GM21528 (cell line): ENCODE measurements around the gene ZGRF1.
"Not testable (repeated sequence)": the region's sequence is repeated elsewhere in the genome, so short reads cannot be mapped to it uniquely, and the experiment has no call there.

Source experiments
- ATAC-seq: cut with Tn5 transposase; IDR thresholded peaks from one replicate; pipeline ENCODE4 v1.9.1; 2021; ENCODE audit warnings: mild to moderate bottlenecking, moderate library complexity; ENCODE audit not compliant: unreplicated experiment, low FRiP score

The ZGRF1 gene

DNA sequence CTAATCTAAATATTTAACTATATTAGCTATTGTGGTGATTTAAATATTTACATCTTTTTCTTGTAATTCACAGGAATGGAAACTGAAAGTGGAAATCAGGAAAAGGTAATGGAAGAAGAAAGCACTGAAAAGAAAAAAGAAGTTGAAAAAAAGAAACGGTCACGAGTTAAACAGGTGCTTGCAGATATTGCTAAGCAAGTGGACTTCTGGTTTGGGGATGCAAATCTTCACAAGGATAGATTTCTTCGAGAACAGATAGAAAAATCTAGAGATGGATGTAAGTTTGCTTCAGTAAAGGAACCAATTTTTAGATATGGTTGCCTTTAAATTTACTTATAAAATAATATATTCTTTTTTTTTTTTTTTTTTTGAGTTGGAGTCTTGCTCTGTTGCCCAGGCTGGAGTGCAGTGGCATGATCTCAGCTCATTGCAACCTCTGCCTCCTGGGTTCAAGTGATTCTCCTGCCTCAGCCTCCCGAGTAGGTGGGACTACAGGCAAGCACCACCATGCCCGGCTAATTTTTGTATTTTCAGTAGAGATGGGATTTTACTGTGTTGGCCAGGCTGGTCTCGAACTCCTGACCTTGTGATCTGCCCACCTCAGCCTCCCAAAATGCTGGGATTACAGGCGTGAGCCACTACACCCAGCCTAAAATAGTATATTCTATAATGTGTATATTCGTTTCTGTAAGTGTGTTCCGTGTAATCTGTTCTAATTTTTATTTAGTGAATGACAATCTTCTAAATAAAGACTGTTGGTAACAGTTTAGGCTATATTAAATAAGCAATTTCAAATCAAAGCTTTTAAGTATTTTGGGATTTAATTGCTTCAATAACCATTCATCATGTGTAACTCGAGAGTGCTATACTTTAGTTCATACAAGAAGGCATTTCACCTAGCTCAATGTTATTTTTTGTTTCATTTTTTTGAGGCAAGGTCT lies 8.2 kb upstream of the ZGRF1 start:
- ATAC-seq = not testable (repeated sequence)

DNA sequence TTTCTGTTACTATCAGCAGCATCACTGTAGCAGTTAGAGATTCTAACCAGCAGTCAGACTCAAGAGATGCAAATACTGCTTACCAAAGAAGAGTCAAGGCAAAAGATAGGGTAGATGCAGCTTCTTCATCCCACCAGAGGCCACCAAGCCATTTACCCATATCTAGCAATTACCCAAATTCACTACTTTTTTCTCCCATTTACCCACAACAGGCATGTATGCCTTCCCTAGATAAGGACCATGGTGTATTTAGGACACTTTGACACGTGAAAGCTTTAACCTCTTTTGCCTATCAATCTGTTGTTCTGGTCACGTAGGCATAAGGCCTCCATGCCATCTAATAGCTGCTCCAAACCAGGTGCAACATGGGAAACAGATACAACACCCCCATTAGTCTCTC lies 5.8 kb upstream of the ZGRF1 start:
- ATAC-seq = no peak

DNA sequence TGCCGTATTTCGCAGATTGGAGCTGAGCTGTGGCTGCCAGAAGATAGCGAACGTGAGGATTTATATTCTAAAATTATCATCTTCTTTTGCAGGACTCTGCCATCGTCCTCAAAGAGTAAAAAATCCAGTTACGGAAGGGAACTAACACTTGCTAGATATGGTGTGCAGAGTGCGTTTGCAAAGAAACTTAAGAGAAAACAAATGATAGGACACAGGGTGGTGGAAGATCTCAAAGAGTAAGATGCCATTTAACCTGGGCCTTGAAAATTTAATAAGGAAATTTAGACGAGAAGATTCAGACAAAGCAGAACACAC lies 800 bp upstream of the ZGRF1 start:
- ATAC-seq = no peak

DNA sequence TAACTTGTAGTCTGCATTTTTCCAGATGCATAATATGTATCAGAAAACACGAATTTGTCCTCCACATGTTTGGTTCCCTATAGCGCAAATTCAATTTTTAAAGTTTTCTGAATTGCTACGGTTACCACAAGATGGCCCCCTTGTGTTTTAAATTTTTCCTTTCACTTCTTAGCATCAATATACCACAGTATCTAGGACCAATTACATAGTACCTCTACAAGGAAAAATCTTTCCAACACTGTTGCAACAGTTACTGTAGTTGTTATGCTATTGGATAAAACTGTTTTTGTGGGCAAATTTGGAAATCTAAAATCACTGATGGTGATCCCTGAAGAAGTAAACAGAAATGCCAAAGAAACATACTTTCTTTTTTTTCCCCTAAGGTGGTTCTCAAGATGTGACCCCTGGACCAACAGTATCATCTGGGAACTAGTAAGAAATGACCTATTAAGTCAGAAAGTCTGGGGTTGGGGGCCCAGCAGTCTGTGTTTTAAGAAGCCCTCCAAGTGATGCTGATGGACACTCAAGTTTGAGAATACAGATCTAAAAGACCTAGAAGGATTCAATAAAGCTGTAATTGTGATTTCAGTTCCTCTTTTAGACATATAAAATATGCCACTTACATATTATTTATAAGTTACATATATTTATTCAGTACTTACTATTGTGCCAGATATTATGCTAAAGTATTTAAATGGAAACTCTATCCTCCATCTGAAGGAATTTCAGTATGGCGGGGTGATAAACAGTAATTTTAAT lies 3.1 kb downstream of the ZGRF1 start:
- no peak for ATAC-seq

DNA sequence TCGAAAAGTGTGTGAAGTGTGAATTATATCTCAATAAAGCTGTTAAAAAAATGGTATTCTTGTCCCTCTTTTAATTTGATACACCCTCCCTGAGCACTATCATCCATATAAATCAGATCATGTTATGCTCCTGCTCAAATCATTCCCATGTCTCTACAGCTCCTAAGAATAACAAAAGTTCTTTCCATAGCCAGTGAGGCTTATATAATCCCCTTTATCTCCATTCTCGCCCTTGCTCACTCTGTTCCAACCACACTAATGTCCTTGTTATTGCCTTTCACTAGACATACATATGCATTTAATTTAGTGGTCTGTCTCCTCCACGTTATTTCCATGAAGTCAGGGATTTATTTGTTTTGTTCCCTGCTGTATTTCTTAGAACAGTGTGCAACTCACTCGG lies 10.5 kb downstream of the ZGRF1 start:
- ATAC-seq = no peak

DNA sequence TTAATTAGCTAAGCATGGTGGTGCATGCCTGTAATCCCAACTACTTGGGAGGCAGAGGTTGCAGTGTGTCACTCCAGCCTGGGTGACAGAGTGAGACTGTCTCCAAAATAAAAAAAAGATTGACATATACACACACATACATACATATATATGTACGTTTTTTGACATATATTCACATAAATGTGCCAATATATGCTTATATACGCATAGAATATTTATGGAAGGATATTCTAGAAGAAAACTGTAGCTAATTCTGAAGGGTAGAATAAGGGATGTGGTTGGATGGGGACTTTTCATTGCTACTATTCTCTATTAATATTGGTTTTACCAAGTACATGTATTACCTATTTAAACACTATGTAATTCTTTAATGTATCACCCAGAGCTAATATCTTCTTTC lies 19.7 kb downstream of the ZGRF1 start:
- no peak for ATAC-seq

DNA sequence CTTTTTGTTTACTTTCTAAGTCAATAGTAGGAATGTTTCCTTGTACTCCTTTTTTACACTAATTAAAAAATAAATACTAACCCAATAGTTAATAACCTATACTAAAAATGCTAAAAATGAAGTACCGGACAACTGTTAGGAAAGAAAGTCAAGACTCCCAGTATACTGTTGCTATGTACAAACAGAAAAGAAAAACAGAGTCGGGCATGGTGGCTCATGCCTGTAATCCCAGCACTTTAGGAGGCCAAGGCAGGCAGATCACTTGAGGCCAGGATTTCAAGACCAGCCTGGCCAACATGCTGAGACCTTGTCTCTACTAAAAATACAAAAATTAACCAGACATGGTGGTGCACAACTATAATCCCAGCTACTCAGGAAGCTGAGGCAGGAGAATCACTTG lies 23.9 kb downstream of the ZGRF1 start:
- not testable (repeated sequence) for ATAC-seq

DNA sequence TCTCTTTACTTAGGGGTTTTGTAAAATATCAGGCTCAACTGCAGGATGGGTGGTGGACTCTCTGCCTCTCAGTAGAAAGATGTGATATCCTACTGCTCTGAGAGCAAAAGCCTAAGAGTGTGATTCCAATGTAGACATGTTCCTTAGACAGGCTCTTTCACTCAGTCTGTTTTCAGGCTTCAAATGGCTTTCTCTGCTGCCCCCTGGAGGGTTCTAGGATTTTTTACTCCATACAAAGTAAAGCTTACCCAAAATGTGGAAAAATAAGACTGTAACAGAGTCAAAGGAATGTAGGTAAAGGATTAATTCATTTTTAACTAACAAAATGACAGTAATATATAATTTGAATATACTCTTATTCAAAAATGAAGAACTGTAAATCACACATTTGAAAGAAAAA lies 32.1 kb downstream of the ZGRF1 start:
- ATAC-seq = peak; percentile 62

DNA sequence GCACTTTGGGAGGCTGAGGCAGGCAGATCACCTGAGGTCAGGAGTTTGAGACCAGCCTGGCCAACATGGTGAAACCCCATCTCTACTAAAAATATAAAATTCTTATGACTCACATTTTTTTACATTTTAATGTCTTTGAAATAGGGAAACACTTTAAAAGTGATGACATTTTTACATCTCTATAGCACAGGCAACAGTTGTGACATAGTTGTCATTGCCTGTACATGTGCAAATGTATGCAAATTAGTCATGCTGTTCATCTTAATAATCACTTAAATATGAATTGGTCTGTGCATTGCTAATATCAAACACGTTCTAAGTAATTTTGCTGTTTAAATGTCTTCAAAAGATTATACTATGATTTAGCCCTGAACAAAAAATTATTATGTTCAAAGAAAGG lies 41.7 kb downstream of the ZGRF1 start:
- no peak for ATAC-seq

DNA sequence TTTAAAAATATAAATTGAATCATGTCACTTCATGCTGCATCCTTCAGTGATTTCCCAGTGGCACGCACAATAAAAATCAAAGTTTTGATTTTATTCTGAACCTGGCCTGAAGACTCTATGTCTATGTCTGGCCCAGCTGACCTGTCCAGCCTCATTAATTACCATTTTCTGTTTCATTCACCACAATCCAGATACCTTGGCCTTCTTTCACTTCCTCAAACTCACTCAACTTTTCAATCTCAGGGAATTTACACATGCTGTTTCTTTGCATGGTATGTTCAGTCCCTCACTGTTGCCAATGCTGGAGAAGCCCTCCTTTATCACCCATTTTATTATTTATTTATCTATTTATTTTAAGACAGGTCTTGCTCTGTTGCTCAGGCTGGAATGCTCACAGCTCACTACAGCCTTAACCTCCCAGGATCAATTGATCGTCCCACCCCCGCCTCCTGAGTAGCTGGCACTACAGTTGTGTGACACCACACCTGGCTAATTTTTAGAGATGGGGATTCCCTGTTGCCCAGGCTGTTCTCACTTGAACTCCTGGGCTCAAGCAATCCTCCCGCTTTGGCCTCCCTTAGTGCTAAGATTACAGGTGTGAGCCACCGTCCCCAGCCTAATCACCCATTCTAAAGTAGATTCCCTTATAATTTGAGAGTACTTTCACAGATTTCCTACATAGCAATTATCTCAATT lies 43.1 kb downstream of the ZGRF1 start:
- no peak for ATAC-seq

DNA sequence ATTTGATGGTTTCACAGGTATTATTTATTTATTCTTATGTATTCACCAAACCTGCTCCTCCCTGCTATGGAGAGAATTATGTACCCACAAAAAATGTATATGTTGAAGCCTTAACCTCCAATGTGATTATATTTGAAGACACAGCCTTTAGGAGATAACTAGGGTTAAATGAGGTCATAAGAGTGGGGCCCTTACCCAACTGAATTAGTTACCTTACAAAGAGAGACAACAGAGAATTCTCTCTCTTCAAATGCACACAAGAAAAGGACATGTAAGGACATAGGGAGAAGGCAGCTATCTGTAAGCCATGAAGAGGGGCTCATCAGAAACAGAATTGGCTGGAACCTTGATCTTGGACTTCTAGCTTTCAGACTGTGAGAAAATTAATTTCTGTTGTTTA lies 44.0 kb downstream of the ZGRF1 start:
- ATAC-seq = no peak

DNA sequence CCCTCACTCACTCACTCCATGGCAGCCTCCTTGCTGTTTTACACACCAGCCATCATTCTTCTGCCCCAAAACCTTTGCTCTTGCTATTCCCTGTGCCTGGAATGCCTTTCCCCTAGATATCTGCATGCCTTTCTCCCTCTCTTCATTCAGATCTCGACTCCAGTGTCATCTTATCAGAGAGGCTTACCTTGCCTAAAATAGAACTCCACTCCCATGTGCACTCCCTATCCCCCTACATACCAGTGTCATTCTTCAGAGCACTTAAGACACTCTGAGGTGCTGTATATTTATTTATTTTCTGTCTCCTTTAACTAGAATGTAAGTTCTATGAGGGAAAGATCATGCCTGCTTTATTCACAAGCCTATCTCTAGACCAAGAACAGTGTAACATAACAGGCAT lies 45.1 kb downstream of the ZGRF1 start:
- ATAC-seq = no peak

DNA sequence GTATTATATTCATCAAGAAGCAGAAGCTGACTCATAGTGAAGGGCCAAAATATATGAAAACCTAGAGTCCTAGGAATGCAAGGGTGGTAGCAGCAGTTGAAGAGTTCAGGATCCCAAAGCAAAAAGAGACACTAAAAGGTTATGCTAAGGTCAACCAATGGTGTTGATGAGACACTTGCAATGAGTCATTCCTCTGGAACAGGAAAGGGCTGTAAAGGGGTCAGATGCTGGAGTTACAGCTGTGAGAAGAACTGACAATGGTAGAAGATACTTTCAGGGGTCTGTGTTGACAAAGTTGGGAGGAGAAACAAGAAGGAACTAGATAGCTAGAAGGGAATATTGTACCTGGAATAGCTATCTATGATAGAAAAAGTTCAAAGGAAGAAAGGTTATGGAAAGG lies 47.5 kb downstream of the ZGRF1 start:
- no peak for ATAC-seq

DNA sequence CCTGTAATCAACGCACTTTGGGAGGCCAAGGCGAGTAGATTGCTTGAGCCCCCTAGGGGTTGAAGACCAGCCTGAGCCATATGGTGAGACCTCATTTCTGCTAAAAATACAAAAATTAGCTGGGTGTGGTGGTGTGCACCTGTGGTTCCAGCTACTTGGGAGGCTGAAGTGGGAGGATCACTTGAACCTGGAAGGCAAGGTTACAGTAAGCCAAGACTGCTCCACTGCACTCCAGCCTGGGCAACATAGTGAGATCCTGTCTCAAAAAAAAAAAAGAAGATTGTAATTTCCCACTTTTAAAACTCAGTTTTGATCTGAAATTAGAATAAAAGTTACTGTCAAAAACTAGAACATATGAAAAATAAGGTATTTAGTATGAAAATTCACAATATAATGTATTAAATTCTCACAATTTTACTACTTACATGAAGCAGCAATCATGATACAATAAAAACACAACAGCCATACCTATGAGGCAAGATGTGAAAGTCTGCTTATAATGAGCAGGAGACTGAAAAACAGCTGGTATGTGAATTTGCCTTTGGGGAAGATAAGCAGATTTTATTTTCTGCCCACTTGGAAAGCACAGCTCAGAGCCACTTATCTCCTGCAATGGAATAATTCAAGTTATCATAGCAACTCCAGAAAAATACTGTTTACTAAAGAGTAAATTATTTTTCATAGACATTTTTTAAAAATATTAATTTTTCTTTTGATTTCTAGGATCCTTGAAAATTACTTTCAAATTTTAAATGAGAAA lies 50.6 kb downstream of the ZGRF1 start:
- no peak for ATAC-seq

DNA sequence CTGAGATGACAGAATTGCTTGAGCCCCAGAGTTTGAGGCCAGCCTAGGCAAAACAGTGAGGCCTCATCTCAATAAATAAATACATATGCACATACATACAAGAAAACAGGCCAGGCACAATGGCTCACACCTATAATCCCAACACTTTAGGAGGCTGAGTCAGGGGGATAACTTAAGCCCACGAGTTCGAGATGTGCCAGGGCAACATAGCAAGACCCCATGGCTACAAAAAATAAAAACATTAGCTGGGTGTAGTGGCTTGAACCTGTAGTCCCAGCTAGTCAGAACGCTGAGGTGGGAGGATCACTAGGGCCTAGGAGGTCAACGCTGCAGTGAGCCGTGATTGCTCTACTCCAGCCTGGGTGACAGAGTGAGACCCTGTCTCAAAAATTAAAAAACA lies 69.2 kb downstream of the ZGRF1 start:
- no peak for ATAC-seq

DNA sequence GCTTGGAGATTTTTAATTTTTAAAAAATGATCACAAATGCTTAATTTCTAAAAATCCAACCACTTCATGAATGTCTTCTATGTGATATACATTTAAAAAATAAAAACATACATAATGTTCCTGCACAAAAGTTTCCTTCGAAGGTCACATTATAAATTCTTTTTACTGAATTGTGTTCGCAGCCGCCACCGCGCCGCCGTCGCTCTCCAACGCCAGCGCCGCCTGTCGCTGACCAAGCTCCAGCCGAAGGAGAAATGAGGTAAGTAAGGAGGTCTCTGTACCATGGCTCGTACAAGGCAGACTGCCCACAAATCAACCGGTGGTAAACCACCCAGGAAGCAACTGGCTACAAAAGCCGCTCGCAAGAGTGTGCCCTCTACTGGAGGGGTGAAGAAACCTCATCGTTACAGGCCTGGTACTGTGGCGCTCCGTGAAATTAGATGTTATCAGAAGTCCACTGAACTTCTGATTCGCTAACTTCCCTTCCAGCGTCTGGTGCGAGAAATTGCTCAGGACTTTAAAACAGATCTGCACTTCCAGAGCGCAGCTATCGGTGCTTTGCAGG lies 71.9 kb downstream of the ZGRF1 start:
- ATAC-seq = no peak

DNA sequence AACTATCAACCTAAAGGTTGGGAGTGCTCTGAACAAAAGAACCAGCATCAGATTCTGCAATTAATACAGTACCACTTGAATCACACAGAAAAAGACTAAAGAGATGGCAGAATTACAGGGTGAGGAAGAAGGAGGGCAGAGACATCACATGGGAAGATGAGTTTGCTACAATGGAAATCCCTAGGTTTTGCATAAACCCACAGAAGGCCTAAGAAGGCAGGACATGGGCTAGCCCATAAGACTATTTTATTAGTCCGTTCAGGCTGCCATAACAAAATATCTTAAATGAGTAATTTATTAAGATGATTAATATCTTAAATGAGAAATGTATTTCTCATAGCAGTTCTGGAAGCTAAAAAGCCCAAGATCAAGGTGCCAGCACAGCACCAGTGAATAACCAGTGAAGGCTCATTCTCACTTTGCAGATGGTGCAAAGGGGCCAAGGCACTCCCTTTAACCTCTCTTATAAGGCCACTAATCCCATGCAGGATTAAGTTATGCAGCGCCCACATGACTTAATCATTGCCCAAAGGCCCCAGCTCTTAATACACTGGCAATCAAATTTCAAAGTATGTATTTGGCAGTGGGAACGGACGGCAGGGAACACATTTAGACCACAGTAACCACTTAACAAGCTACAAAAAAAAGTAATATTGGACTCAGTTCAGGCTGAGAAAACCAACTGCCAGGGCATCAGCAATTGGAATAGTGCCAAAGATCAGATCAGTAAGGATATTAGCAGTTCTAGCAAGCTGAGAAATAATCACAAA lies 73.1 kb downstream of the ZGRF1 start:
- no peak for ATAC-seq

DNA sequence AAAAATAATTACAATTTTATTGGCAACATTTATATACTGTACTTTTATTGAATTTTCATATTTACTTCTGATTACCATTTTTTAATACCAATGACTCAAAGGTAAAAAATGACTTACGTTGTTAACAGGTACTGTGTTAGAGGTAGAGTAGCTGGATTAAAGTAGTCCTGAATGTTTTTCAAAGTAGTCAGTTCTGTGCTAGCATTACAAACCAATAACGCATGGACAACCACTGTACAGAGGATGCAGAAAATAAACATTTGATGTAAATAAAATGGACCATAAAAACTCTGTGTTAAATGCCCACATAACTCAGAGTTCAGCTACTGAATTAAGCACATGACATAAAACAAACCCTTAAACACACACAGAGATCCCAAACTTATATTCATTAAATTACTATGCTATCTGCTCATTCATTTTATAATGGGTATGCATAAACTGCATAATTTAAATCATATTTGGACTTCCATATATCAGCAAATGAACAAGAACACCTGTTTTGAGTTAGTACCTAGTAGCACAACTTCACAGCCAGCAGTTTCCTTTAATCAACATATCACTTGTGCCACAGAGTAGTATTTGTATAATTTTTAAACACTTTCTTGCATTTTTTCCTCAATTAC lies 74.3 kb downstream of the ZGRF1 start:
- ATAC-seq = no peak

DNA sequence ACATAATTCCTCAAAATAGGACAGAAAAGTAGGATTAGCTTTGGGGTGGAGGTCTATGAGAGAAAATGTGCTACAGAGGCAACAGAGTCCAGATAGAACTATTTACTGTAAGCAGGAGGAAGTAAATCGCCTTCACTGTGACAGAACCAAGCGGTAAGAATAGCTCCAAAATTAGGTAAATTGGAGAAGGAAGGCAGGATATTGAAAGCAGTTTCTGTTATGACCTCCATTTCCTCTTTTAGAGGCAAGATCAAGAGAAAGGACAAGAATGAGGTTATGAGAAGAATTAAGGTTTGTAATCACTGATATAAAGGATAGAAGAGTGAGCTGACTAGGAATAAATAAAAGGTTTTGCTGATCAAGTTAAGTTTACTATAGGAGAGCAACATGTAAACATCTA lies 76.6 kb downstream of the ZGRF1 start:
- ATAC-seq = no peak
